Measurements from ENCODE around the gene RNF213. TPM values are rescaled to one million over a fixed set of nuclear protein-coding genes. Genes with fewer than 3 reads are reported as not detected.

Gene RNF213
- total RNA-seq, 1 experiment from 2014 or later = 28.6 TPM

DNA sequence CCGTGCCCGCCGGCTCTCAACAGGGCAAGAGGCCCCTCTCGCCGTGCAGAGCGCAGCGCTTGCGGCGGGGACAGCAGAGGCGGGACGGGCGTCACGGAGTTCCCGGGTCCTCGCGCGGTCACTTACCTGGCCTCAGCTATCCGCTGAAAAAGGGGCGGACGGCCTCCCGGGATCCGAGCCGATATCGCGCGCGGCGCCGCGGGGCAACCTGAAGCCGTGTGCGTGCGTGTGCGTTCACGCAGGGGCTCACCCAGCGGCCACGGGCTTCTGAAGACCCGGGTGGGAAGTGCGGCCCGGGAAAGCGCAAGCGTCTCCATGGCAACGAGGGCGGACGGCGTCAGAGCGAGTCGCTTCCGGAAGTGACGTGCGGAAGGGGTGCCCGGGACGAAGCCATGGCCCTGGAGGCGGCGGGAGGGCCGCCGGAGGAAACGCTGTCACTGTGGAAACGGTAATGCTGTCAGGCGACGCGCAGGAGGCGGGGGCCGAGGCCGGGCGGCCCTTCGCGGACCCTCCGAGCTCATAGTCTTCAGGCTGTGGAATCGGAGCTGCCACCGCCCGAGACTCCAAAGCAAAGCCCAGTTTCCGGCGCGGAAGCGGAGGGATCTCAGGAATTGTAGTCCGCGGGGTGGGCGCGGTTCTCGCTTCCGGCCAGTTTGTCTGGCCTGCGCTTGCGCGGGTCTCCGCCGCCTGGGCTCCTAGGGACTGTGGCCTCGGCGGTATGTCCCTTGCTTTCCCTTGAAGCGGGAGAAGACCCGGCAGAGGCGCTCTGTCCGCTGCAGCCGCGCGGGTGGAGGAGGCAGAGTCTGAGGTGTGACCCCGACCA lies 154.4 kb downstream of the RNF213 start, which contains the start of gene ENDOV:
Gene ENDOV (plus strand): TSS at position 365 of the 823 bp plus-strand sequence. CDS start 28 bp downstream, at position 393.
- peak; percentile 84 for DNase-seq (ENCODE audit: low read depth)

DNA sequence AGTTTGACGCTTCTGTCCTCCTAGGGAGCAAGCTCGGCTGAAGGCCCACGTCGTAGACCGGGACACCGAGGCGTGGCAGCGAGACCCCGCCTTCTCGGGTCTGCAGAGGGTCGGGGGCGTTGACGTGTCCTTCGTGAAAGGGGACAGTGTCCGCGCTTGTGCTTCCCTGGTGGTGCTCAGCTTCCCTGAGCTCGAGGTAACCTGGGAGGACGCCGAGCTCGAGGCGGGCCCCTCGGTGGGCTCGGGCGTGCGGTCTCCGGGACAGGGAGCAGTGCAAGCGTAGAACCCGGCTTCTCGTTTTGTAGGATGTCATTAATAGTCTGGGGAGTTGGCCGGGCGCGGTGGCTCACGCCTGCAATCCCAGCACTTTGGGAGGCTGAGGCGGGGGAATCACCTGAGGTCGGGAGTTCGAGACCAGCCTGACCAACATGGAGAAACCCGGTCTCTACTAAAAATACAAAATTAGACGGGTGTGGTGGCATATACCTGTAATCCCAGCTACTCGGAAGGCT lies 155.0 kb downstream of the RNF213 start:
- DNase-seq (ENCODE audit: low read depth) = no peak

DNA sequence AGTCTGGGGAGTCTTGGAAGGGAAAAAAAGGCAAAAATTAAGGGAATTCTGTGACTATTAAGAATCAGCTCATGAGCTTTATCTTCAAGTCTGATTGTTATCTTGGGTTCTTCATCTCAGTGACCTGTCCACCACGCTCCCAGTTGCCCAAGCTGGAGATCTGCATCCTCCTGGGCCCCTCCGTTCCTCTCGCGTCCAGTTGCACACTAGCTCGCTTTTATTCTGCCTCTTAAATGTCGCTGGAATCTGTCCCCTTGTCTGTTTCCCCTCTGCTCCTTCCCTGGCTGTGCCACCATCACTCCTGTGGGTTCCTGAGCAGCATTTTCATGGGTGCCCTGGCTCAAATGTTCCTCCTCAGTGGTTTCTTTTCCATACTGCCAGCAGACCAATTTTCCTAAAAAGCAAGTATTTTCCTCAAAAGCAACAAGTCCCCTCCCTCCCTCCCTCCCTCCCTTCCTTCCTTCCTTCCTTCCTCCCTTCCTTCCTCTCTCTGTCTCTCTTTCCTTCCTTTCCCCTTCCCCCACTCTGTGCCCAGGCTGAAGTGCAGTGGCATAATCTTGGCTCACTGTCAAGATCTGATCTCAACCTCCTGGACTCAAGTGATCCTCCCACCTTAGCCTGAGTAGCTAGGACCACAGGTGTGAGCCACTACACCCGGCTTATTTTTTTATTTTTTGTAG lies 155.7 kb downstream of the RNF213 start:
- DNase-seq (ENCODE audit: low read depth) = no peak

DNA sequence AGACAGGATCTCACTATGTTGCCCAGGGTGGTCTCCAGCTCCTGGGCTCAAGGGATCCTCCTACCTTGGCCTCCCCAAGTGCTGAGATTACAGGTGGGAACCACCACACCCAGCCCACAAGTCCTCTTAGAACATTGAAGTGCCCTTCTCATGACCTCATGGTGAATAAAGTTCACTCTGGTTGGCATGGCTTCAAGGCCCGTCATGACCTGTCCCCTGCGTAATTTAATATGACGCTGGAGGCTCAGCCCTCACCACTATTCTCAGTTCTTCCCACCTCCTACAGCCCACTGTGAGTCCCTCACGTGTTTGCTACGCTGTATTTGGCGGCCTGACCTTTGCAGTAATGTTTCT lies 156.3 kb downstream of the RNF213 start:
- no peak for DNase-seq (ENCODE audit: low read depth)

DNA sequence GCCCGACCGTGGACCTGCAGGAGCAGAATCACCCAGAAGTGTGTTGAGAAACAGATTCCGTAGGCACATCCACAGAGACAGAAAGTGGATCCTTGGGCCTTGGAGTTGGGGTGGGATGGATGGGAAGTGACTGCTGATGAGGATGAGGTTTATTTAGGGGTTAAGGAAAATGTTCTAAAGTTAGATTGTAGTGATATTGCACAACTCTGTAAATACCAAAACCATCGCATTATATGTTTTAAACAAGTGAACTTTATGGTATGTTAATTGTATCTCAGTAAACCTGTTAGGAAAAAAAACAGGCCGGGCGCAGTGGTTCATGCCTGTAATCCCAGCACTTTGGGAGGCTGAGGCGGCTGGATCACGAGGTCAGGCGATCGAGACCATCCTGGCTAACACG lies 157.9 kb downstream of the RNF213 start:
- DNase-seq (ENCODE audit: low read depth) = no peak

GRCh38 chr17:80419255-80419654 lies 158.6 kb downstream of the RNF213 start:
- no peak for DNase-seq (ENCODE audit: low read depth)

DNA sequence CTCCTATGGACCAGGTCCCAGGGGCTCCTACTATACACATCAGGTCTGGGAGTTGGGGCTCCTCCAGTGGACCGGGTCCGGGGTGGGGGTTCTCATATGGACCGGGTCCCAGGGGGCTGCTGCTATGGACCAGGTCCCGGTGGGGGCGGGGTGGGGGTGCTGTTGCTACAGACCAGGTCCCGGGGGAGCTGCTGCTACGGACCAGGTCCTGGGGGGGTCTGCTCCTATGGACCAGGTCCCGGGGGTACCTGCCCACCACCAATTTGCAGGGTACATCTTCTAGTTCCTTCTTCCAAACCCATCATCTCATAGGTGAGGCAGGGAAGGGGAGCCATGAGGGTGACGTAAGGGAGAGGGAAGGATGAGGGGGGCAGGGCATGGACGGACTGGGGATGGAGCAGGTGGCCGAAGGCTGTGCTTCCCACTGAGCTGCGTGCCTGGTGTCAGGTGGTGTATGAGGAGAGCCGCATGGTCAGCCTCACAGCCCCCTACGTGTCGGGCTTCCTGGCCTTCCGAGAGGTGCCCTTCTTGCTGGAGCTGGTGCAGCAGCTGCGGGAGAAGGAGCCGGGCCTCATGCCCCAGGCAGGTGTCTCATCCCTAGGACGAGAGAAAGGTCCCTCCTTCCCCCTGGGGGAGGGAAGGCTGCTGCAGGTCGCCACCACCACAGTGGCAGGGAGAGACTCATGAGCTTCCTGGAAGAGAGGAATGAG lies 160.9 kb downstream of the RNF213 start:
- DNase-seq (ENCODE audit: low read depth) = no peak

GRCh38 chr17:80422276-80422675 lies 161.6 kb downstream of the RNF213 start:
- DNase-seq (ENCODE audit: low read depth) = no peak

GRCh38 chr17:80422981-80423380 lies 162.3 kb downstream of the RNF213 start:
- no peak for DNase-seq (ENCODE audit: low read depth)

GRCh38 chr17:80423536-80424225 lies 163.0 kb downstream of the RNF213 start:
- DNase-seq (ENCODE audit: low read depth) = no peak

GRCh38 chr17:80424261-80424660 lies 163.6 kb downstream of the RNF213 start:
- no peak for DNase-seq (ENCODE audit: low read depth)

- DNase-seq (ENCODE audit: low read depth) = no peak
Observed at GRCh38 chr17:80424878-80425765, 164.5 kb downstream of the RNF213 start.

DNA sequence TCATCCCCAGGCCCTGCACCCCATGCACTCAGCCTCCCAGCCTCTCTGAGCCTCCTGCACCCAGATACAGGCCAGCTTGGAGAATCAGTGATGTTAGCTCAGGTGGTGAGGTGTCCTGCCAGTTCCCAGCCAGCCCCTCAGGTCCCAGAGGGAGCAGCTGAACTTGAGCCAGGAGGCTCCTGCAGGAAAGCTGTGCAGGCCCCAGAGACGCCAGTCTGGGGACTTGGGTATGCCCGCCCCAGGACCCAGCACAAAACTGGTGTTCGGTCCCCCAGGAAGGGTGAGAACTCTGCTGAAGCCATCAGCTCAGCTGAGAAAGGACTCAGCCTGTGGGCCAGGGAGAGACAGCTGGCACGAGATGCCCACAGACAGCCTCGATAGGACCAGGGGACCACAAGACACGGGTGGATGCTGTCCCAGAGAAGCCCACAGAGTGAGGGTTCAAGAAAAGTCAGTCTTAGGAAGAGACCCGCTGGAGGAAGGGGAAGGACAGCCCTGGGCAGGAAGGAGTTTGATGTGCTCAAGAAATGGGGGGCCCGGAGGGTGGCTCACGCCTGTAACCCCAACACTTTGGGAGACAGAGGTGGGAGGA lies 165.3 kb downstream of the RNF213 start:
- no peak for DNase-seq (ENCODE audit: low read depth)

GRCh38 chr17:80426671-80427326 lies 166.1 kb downstream of the RNF213 start:
- DNase-seq (ENCODE audit: low read depth) = peak; percentile 55

GRCh38 chr17:80427366-80428282 lies 167.0 kb downstream of the RNF213 start:
- DNase-seq (ENCODE audit: low read depth) = no peak

GRCh38 chr17:80428363-80428762 lies 167.7 kb downstream of the RNF213 start:
- DNase-seq (ENCODE audit: low read depth) = no peak

DNA sequence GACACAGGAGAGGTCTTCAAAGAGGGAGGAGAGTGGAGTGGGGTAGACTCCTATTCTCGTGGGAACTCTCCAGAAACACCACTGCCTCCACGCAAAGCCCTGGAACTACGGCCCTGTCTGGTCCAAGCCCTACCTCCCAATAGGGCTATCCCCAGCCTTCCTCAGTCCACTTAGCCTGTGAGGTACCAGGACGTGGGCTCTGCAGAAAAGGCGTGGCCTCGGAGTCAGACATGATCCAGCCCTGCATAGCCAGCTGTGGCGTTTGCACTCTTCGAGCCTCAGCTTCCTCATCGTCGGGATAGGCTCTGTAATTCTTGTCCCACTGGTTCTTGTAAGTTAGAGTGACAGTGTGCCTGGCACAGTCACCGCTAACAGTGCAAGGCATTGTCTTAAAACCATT lies 168.1 kb downstream of the RNF213 start:
- no peak for DNase-seq (ENCODE audit: low read depth)

Data from HT1080 (cell line).